GM12878 (cell line): ENCODE measurements around the gene AGER. TPM values are rescaled to one million over a fixed set of nuclear protein-coding genes. Genes with fewer than 3 reads are reported as not detected.
"Not testable (repeated sequence)": the region's sequence is repeated elsewhere in the genome, so short reads cannot be mapped to it uniquely, and the experiment has no call there.

ENCODE experiments used
- ATAC-seq: fragments of 200-7000 bp; cut with Tn5 transposase; 3 replicates; pipeline ENCODE4 v1.9.1; 2020; ENCODE audit warnings: mild to moderate bottlenecking, moderate library complexity
- BruUV-seq: library from RNA; stranded (reverse); fragments of 400-500 nt; replicated peaks from 2 replicates; lab custom pipeline; 2021; lab: Mats Ljungman, UMichigan
- CTCF ChIA-PET: fragments of 300-600 bp; sonication (Branson Sonifier 250); formaldehyde crosslinking; extraction: SDS; loops from one replicate; lab custom pipeline; 2021; ENCODE audit warnings: inconsistent platforms; lab: Yijun Ruan, JAX
- POLR2A ChIA-PET: fragments of 350-600 bp; formaldehyde crosslinking; extraction: SDS; loops from one replicate; lab custom pipeline; 2021; ENCODE audit warnings: inconsistent platforms; lab: Charles Lee
- RAD21 ChIA-PET: fragments of 300-600 bp; sonication (Branson Sonifier 250); formaldehyde crosslinking; loops from one replicate; lab custom pipeline; 2023; ENCODE audit warnings: antibody characterized with exemption; ENCODE audit not compliant: unreplicated experiment; lab: Charles Lee
- SMC1A ChIA-PET: fragments of 300-600 bp; sonication (Branson Sonifier 250); formaldehyde crosslinking; loops from one replicate; lab custom pipeline; 2023; ENCODE audit not compliant: unreplicated experiment, uncharacterized antibody; lab: Charles Lee
- DNase-seq: peaks from one replicate; pipeline ENCODE4 v3.0.0-alpha.2; 2011; ENCODE audit warnings: low read depth, low spot score
- FAIRE-seq: peaks from 3 replicates; lab custom pipeline; 2011; peaks lifted over from hg19 to GRCh38; lab: Jason Lieb, UNC
- H2AFZ ChIP-seq: 2 replicates; pipeline ENCODE4 v1.6.0; 2011; ENCODE audit warnings: low read depth, low read length, control low read depth; ENCODE audit not compliant: control insufficient read depth
- H3K27ac ChIP-seq: 2 replicates; pipeline ENCODE4 v1.5.1; 2011; ENCODE audit warnings: control low read depth; ENCODE audit not compliant: control insufficient read depth, insufficient read depth
- H3K27me3 ChIP-seq, 2 experiments: replicated peaks in 1 of 2; 2 replicates each; pipeline versions ENCODE4 v1.6.0 to v1.6.1; 2011; ENCODE audit warnings: low read length in 1 of 2; ENCODE audit not compliant: control insufficient read depth in 2 of 2, insufficient read depth in 2 of 2
- H3K36me3 ChIP-seq, 2 experiments: 2 replicates each; pipeline ENCODE4 v1.5.1; 2011; ENCODE audit warnings: low read length in 1 of 2; ENCODE audit not compliant: control insufficient read depth in 2 of 2, insufficient read depth in 2 of 2
- H3K4me1 ChIP-seq: 2 replicates; pipeline ENCODE4 v1.6.1; 2011; ENCODE audit warnings: mild to moderate bottlenecking, low read length, moderate library complexity, mixed read lengths; ENCODE audit not compliant: control insufficient read depth, insufficient read depth
- H3K4me2 ChIP-seq: 2 replicates; pipeline ENCODE4 v1.6.0; 2011; ENCODE audit warnings: control low read depth; ENCODE audit not compliant: control insufficient read depth, insufficient read depth
- H3K4me3 ChIP-seq: fragments of 200-600 bp; sonication (generic); 2 replicates; pipeline ENCODE4 v1.5.1; 2016
- H3K79me2 ChIP-seq: 2 replicates; pipeline ENCODE4 v1.6.0; 2011; ENCODE audit warnings: low read length; ENCODE audit not compliant: control insufficient read depth, insufficient read depth
- H3K9ac ChIP-seq: 2 replicates; pipeline ENCODE4 v1.8.0; 2011; ENCODE audit warnings: low read length, control low read depth, mixed read lengths; ENCODE audit not compliant: control insufficient read depth, insufficient read depth
- H3K9me3 ChIP-seq: replicated peaks from 3 replicates; pipeline ENCODE4 v1.5.1; 2011; ENCODE audit warnings: mild to moderate bottlenecking, low read length; ENCODE audit not compliant: control insufficient read depth, insufficient read depth
- H4K20me1 ChIP-seq: 2 replicates; pipeline ENCODE4 v1.6.0; 2011; ENCODE audit not compliant: control insufficient read depth, insufficient read depth
- ATF7 ChIP-seq: fragments of 450-650 bp; IDR thresholded peaks from 2 replicates; pipeline ENCODE4 v1.6.1; 2016; ENCODE audit warnings: low read depth, mild to moderate bottlenecking
- CREB1 ChIP-seq: IDR thresholded peaks from 2 replicates; pipeline ENCODE4 v1.6.1; 2012; ENCODE audit warnings: low read depth, mild to moderate bottlenecking, inconsistent platforms
- EGR1 ChIP-seq, 2 experiments: IDR thresholded peaks; 1 replicate in 1 of 2; 2 replicates in 1 of 2; pipeline ENCODE4 v1.6.1; 2011 to 2012; ENCODE audit warnings: low read depth in 2 of 2, low read length in 2 of 2, borderline replicate concordance in 1 of 2, mild to moderate bottlenecking in 1 of 2, moderate library complexity in 1 of 2
- HDAC2 ChIP-seq: fragments of 200-600 bp; sonication (generic); IDR thresholded peaks from 2 replicates; pipeline ENCODE4 v1.6.1; 2017
- HDGF ChIP-seq: fragments of 450-650 bp; IDR thresholded peaks from 2 replicates; pipeline ENCODE4 v1.6.1; 2016; ENCODE audit warnings: antibody characterized with exemption
- PML ChIP-seq: IDR thresholded peaks from 2 replicates; pipeline ENCODE4 v1.6.1; 2012; ENCODE audit warnings: low read length, inconsistent platforms
- RELB ChIP-seq: fragments of 450-650 bp; IDR thresholded peaks from 2 replicates; pipeline ENCODE4 v1.6.1; 2017; ENCODE audit warnings: low read depth, mild to moderate bottlenecking, moderate library complexity
- REST ChIP-seq: IDR thresholded peaks from 2 replicates; pipeline ENCODE4 v1.6.1; 2012; ENCODE audit warnings: mild to moderate bottlenecking, low read depth, low read length
- ZNF207 ChIP-seq: fragments of 450-650 bp; IDR thresholded peaks from 2 replicates; pipeline ENCODE4 v1.6.1; 2014; ENCODE audit warnings: antibody characterized with exemption, mild to moderate bottlenecking, borderline replicate concordance
- ZNF384 ChIP-seq: IDR thresholded peaks from 2 replicates; pipeline ENCODE4 v1.6.1; 2012; ENCODE audit warnings: low read depth, mild to moderate bottlenecking, low read length, improper control_type of control experiment, borderline replicate concordance
- ZSCAN29 ChIP-seq: fragments of 450-650 bp; IDR thresholded peaks from 2 replicates; pipeline ENCODE4 v1.6.1; 2017; ENCODE audit warnings: mild to moderate bottlenecking, moderate library complexity
- WGBS: methylation state at CpG from one replicate; pipeline ENCODE4 v1.1.6; 2016; ENCODE audit warnings: low lambda C conversion rate; ENCODE audit not compliant: insufficient replicate concordance, insufficient coverage; ENCODE audit errors: missing lambda C conversion rate; 5-methylcytosine and 5-hydroxymethylcytosine counted together
- in situ Hi-C: fragments of 300-500 bp; cut with MboI; formaldehyde crosslinking; loops from 9 replicates; pipeline ENCODE4 v1.14.3; 2018; ENCODE audit warnings: mixed read lengths
- intact Hi-C: fragments of 100-400 bp; cut with micrococcal nuclease; formaldehyde crosslinking; loops from one replicate; pipeline ENCODE4 v1.14.2; 2022; ENCODE audit not compliant: unreplicated experiment
- polyA plus RNA-seq, 11 experiments: library from polyadenylated mRNA; depleted of rRNA in 4 of 11; unstranded in 6 of 11; stranded (reverse) in 5 of 11; fragments of >200 nt; fragmentation: Nextera tagmentation in 4 of 11; fragmentation: Illumina TruSeq in 1 of 11; extraction: Ambion mirVana in 4 of 11; extraction: Trizol in 1 of 11; gene quantifications; 1 replicate in 1 of 11; 2 replicates in 10 of 11; pipeline versions ENCODE4 v1.2.1 to v1.2.3, GENCODE V29; 2011 to 2016; ENCODE audit warnings: inconsistent platforms in 2 of 11, missing spikeins in 2 of 11, low read depth in 1 of 11
- total RNA-seq, 4 experiments: library from RNA; depleted of rRNA in 3 of 4; stranded (reverse); fragments of >200 nt in 3 of 4; fragmentation: Illumina TruSeq in 1 of 4; extraction: Trizol in 1 of 4; gene quantifications; 2 replicates each; pipeline versions ENCODE4 v1.2.1 to v1.2.3, GENCODE V29; 2013 to 2021

The AGER gene
- total and polyA plus RNA-seq, 10 of the 15 experiments (the other 5 are each of a cell fraction or from before 2014, with no cell fraction given), result 1.1 to 18.2 (median 3.9) TPM

GRCh38 chr6:32185681-32186131, 1.7 kb upstream of the AGER start:
- H3K36me3 ChIP-seq, H2AFZ ChIP-seq, H3K9ac ChIP-seq, BruUV-seq, H4K20me1 ChIP-seq, RAD21 ChIA-PET, in situ Hi-C loops, intact Hi-C loops, H3K4me2 ChIP-seq, H3K9me3 ChIP-seq, H3K4me3 ChIP-seq, H3K27me3 ChIP-seq, SMC1A ChIA-PET: not testable (repeated sequence)
- ATAC-seq (peak; percentile 80), DNase-seq (peak; percentile 30), FAIRE-seq (peak; percentile 93)
- H3K79me2 ChIP-seq, result peaks cover 32% of the 10 kb centered on the region
- TF ChIP-seq CREB1, result peak; percentile 42; the same call in 1 of the 2 replicates
- TF ChIP-seq HDGF, result peak; percentile 67
- peak; percentile 17; the same call in 1 of the 2 replicates for TF ChIP-seq ATF7
- 0 out of 2 replicates have a peak, but pooled peaks have one; percentile 41 for TF ChIP-seq ZNF384
- peak in 1 of 2 experiments; percentile 38; a peak in 1 of 3 replicates for TF ChIP-seq EGR1 (IDR thresholded peaks at IDR 0.05; ENCODE audit: borderline replicate concordance in 1 of 2, low read depth in 2 of 2, low read length in 2 of 2)
- H3K4me1 ChIP-seq, result peaks cover 23% of the 10 kb centered on the region
- peak overlapping the region; percentile 37 for H3K27ac ChIP-seq
- CTCF ChIA-PET, result interaction anchor here (0.7 to 1.1 kb wide), 2 partner anchors 10 to 948 kb away, joined by 3 read pairs; partner anchors contain the start of gene AGPAT1
- 3% methylated on average over 11 of the region's 11 CpGs for WGBS
- POLR2A ChIA-PET, result interaction anchor here (0.6 to 1.2 kb wide), 5 partner anchors 10 to 598 kb away, joined by 3 to 5 read pairs (median 3); partner anchors contain the start of genes NELFE and SKIC2

GRCh38 chr6:32183483-32184083, 470 bp downstream of the AGER start:
- SMC1A ChIA-PET, result no interaction called here
- FAIRE-seq (no peak), ATAC-seq (no peak), DNase-seq (no peak)
- H3K27ac ChIP-seq, result no peak overlapping the region
- no peak overlapping the region for H3K4me2 ChIP-seq
- no peaks in the 10 kb centered on the region for H3K9me3 ChIP-seq
- H4K20me1 ChIP-seq, result no peaks in the 10 kb centered on the region
- intact Hi-C loops, result no loop called here
- no TSS peak for BruUV-seq
- 88% methylated on average over 15 of the region's 15 CpGs for WGBS
- POLR2A ChIA-PET, result no interaction called here
- peaks cover 22% of the 10 kb centered on the region for H3K79me2 ChIP-seq
- no peak overlapping the region for H3K9ac ChIP-seq
- no peak overlapping the region for H2AFZ ChIP-seq
- no peaks in the 10 kb centered on the region for H3K27me3 ChIP-seq
- CTCF ChIA-PET, result no interaction called here
- peaks cover 21% of the 10 kb centered on the region for H3K4me1 ChIP-seq
- no peak overlapping the region for H3K4me3 ChIP-seq
- in situ Hi-C loops, result no loop called here
- RAD21 ChIA-PET, result interaction anchor here (1.2 kb wide), 1 partner anchor 12 kb away, joined by 3 read pairs; no protein-coding TSS in a partner anchor
- H3K36me3 ChIP-seq, result peaks cover 4 to 9% of the 10 kb centered on the region in 2 experiments; a peak in 3 of 4 replicates
- TF ChIP-seq ZNF207, result no peak
- TF ChIP-seq REST, result no peak
- no peak for TF ChIP-seq RELB
- no peak for TF ChIP-seq ZSCAN29
- TF ChIP-seq HDAC2, result no peak
- TF ChIP-seq PML, result no peak; the same call in 1 of the 2 replicates
